HepG2 (cell line): Measurements from ENCODE around the gene DOCK10. TPM values are rescaled to one million over a fixed set of nuclear protein-coding genes. Genes with fewer than 3 reads are reported as not detected.

Experiments used
- ATAC-seq: fragments of 200-7000 bp; cut with Tn5 transposase; 3 replicates; pipeline ENCODE4 v1.9.1; 2020; ENCODE audit warnings: mild to moderate bottlenecking, moderate library complexity
- BruUV-seq: library from RNA; stranded (reverse); fragments of 400-500 nt; replicated peaks from 2 replicates; lab custom pipeline; 2021; lab: Mats Ljungman, UMichigan
- CTCF ChIA-PET: fragments of 300-600 bp; formaldehyde crosslinking; extraction: SDS; loops from one replicate; lab custom pipeline; 2021; ENCODE audit warnings: low total read pairs, inconsistent platforms, low intra/inter-chr PET ratio; lab: Yijun Ruan, JAX
- POLR2A ChIA-PET: fragments of 350-600 bp; sonication (Branson Sonifier 250); formaldehyde crosslinking; loops from one replicate; lab custom pipeline; 2020; ENCODE audit warnings: antibody characterized with exemption, inconsistent platforms; lab: Yijun Ruan, JAX
- DNase-seq: peaks from one replicate; pipeline ENCODE4 v3.0.0-alpha.2; 2015; ENCODE audit warnings: low spot score
- FAIRE-seq: peaks from 3 replicates; lab custom pipeline; 2011; peaks lifted over from hg19 to GRCh38; lab: Jason Lieb, UNC
- H2AFZ ChIP-seq: one replicate; pipeline ENCODE4 v1.6.1; 2011; ENCODE audit warnings: low read length, inconsistent platforms
- H3K27ac ChIP-seq: fragments of 300-600 bp; 3 replicates; pipeline ENCODE4 v1.8.0; 2011; ENCODE audit warnings: mixed run types, mild to moderate bottlenecking, mixed read lengths, low read length, inconsistent platforms; ENCODE audit not compliant: insufficient read depth; ENCODE audit errors: extremely low read length
- H3K27me3 ChIP-seq, 2 experiments: fragments of 200-600 bp in 1 of 2; 2 replicates in 1 of 2; 3 replicates in 1 of 2; pipeline versions ENCODE4 v1.6.0 to v1.8.0; 2011; ENCODE audit warnings: low read length in 2 of 2, mild to moderate bottlenecking in 2 of 2, moderate library complexity in 2 of 2, inconsistent platforms in 1 of 2; ENCODE audit not compliant: insufficient read depth in 2 of 2, control insufficient read depth in 1 of 2
- H3K36me3 ChIP-seq, 2 experiments: fragments of 200-600 bp in 1 of 2; replicated peaks in 1 of 2; 2 replicates in 1 of 2; 3 replicates in 1 of 2; pipeline versions ENCODE4 v1.5.1 to v1.8.0; 2011; ENCODE audit warnings: low read length in 2 of 2, inconsistent platforms in 1 of 2; ENCODE audit not compliant: insufficient read depth in 2 of 2, control insufficient read depth in 1 of 2
- H3K4me1 ChIP-seq: 2 replicates; pipeline ENCODE4 v1.5.1; 2012; ENCODE audit warnings: low read length, inconsistent platforms; ENCODE audit not compliant: insufficient read depth
- H3K4me2 ChIP-seq: 2 replicates; pipeline ENCODE4 v1.6.0; 2011; ENCODE audit warnings: low read depth, low read length, inconsistent platforms
- H3K4me3 ChIP-seq, 3 experiments: fragments of 200-600 bp in 1 of 3; sonication (generic), shearing (Covaris generic) in 1 of 3; replicated peaks in 1 of 3; 2 replicates each; pipeline ENCODE4 v1.5.1; 2011 to 2016; ENCODE audit warnings: low read length in 3 of 3, inconsistent platforms in 2 of 3, low read depth in 2 of 3, mild to moderate bottlenecking in 2 of 3, control low read depth in 1 of 3, mixed read lengths in 1 of 3; ENCODE audit not compliant: insufficient read depth in 1 of 3
- H3K79me2 ChIP-seq: one replicate; pipeline ENCODE4 v1.6.1; 2011; ENCODE audit warnings: low read length, inconsistent platforms; ENCODE audit not compliant: insufficient read depth
- H3K9ac ChIP-seq: 2 replicates; pipeline ENCODE4 v1.6.0; 2011; ENCODE audit warnings: mild to moderate bottlenecking, low read depth, low read length, inconsistent platforms; ENCODE audit not compliant: insufficient read depth
- H3K9me3 ChIP-seq: 2 replicates; pipeline ENCODE4 v1.5.1; 2012; ENCODE audit warnings: mild to moderate bottlenecking, low read length
- H4K20me1 ChIP-seq: 2 replicates; pipeline ENCODE4 v1.6.0; 2011; ENCODE audit warnings: inconsistent platforms, mild to moderate bottlenecking, low read length, moderate library complexity; ENCODE audit not compliant: insufficient read depth
- ATF1 ChIP-seq: IDR thresholded peaks from 2 replicates; pipeline ENCODE4 v1.6.1; 2016; ENCODE audit warnings: mild to moderate bottlenecking, control low read depth
- ELF4 ChIP-seq: sonication (generic); formaldehyde crosslinking; IDR thresholded peaks from 2 replicates; pipeline ENCODE4 v1.5.0; 2020; ENCODE audit warnings: missing genetic modification reagents, mild to moderate bottlenecking, moderate library complexity, borderline replicate concordance
- IRF2 ChIP-seq: IDR thresholded peaks from 2 replicates; pipeline ENCODE4 v1.6.1; 2018; ENCODE audit warnings: missing genetic modification reagents, missing compliant biosample characterization
- MTF2 ChIP-seq: sonication (generic); formaldehyde crosslinking; IDR thresholded peaks from 2 replicates; pipeline ENCODE4 v1.5.0; 2020; ENCODE audit warnings: missing genetic modification reagents, borderline replicate concordance
- PAXIP1 ChIP-seq: sonication (generic); formaldehyde crosslinking; conservative IDR thresholded peaks from 2 replicates; pipeline ENCODE4 v1.4.0; 2020; ENCODE audit warnings: mild to moderate bottlenecking, missing genetic modification reagents, moderate library complexity
- PHF5A ChIP-seq: IDR thresholded peaks from one replicate; pipeline ENCODE4 v1.6.1; 2018; ENCODE audit warnings: low read depth, missing genetic modification reagents; ENCODE audit not compliant: unreplicated experiment
- SPEN ChIP-seq: sonication (generic); formaldehyde crosslinking; IDR thresholded peaks from 2 replicates; pipeline ENCODE4 v1.5.1; 2020; ENCODE audit warnings: low read depth, mild to moderate bottlenecking, missing genetic modification reagents
- SRSF1 ChIP-seq: fragments of 200-400 bp; formaldehyde crosslinking; optimal IDR thresholded peaks from 2 replicates; pipeline ENCODE3; 2017; ENCODE audit warnings: mild to moderate bottlenecking, low read depth, low read length, moderate library complexity
- THAP7 ChIP-seq: sonication (generic); formaldehyde crosslinking; IDR thresholded peaks from 2 replicates; pipeline ENCODE4 v1.8.1; 2023; ENCODE audit warnings: mild to moderate bottlenecking, missing genetic modification reagents
- TSC22D2 ChIP-seq: sonication (generic); formaldehyde crosslinking; IDR thresholded peaks from 2 replicates; pipeline ENCODE4 v1.5.1; 2020; ENCODE audit warnings: missing genetic modification reagents, mild to moderate bottlenecking, borderline replicate concordance
- ZHX1 ChIP-seq: sonication (generic); formaldehyde crosslinking; IDR thresholded peaks from 2 replicates; pipeline ENCODE4 v1.8.1; 2022; ENCODE audit warnings: low read depth, mild to moderate bottlenecking, missing genetic modification reagents
- ZNF747 ChIP-seq: sonication (generic); formaldehyde crosslinking; IDR thresholded peaks from 2 replicates; pipeline ENCODE4 v1.8.1; 2023; ENCODE audit warnings: missing genetic modification reagents, mild to moderate bottlenecking, borderline replicate concordance
- WGBS: methylation state at CpG from one replicate; pipeline ENCODE4 v1.1.6; 2017; ENCODE audit warnings: low lambda C conversion rate; 5-methylcytosine and 5-hydroxymethylcytosine counted together
- in situ Hi-C: cut with HindIII; loops from 2 replicates; pipeline ENCODE4 v1.10.0; 2017; ENCODE audit warnings: low pct_unique_long_range_greater_than_20kb; ENCODE audit not compliant: extremely low pct_ligation_motif_present
- intact Hi-C: fragments of 100-400 bp; cut with micrococcal nuclease; formaldehyde crosslinking; loops from one replicate; pipeline ENCODE4 v1.10.0; 2022; ENCODE audit not compliant: unreplicated experiment
- polyA plus RNA-seq, 8 experiments: library from polyadenylated mRNA; depleted of rRNA in 3 of 8; stranded (reverse) in 7 of 8; unstranded in 1 of 8; fragments of >200 nt; fragmentation: Illumina TruSeq in 4 of 8; extraction: Trizol in 4 of 8; gene quantifications; 2 replicates each; pipeline versions ENCODE4 v1.2.1 to v1.2.3, GENCODE V29; 2011 to 2016; ENCODE audit warnings: low read depth in 4 of 8, missing spikeins in 1 of 8, mixed read lengths in 1 of 8; ENCODE audit not compliant: insufficient read depth in 1 of 8
- total RNA-seq, 5 experiments: library from RNA; depleted of rRNA; stranded (reverse); fragments of >200 nt; fragmentation: Illumina TruSeq; extraction: Trizol; gene quantifications; 2 replicates each; pipeline ENCODE4 v1.2.3, GENCODE V29; 2016; ENCODE audit warnings: low read depth in 1 of 5

The DOCK10 gene
- total and polyA plus RNA-seq, 2 of the 13 experiments (the other 11 are each of a cell fraction or from before 2014, with no cell fraction given): not detected

GRCh38 chr2:224983712-224984554 is 58.3 kb downstream of the DOCK10 start (continued):
- TF ChIP-seq ZNF747 (no peak), ELF4 (CRISPR knock-in tag) (no peak), ZHX1 (no peak), THAP7 (CRISPR knock-in tag) (no peak), SPEN (no peak)

GRCh38 chr2:224982910-224983711 is 59.2 kb downstream of the DOCK10 start:
- CTCF ChIA-PET: no interaction called here
- no peak for ATAC-seq
- no peak for TF ChIP-seq SRSF1
- no peak for TF ChIP-seq IRF2
- TF ChIP-seq MTF2 (CRISPR knock-in tag): no peak
- no peak for TF ChIP-seq PHF5A (CRISPR knock-in tag)
- no peak for TF ChIP-seq TSC22D2 (CRISPR knock-in tag)
- TF ChIP-seq PAXIP1: no peak
- TF ChIP-seq ATF1 (CRISPR knock-in tag): no peak

More at GRCh38 chr2:224982910-224983711, 59.2 kb downstream of the DOCK10 start:
- Histone ChIP-seq H2AFZ (no peak overlapping the region), H3K79me2 (no peaks in the 10 kb centered on the region), H3K4me3 (no peak overlapping the region), H4K20me1 (no peaks in the 10 kb centered on the region), H3K4me1 (no peaks in the 10 kb centered on the region), H3K9me3 (no peaks in the 10 kb centered on the region), H3K9ac (no peak overlapping the region), H3K4me2 (no peak overlapping the region), H3K27ac (no peak overlapping the region), H3K36me3 (no peaks in the 10 kb centered on the region), H3K27me3 (no peaks in the 10 kb centered on the region; a peak in 1 of 5 replicates)
- intact Hi-C loops (no loop called here), in situ Hi-C loops (no loop called here)
- FAIRE-seq (no peak), DNase-seq (no peak)
- BruUV-seq: no TSS peak
- WGBS: 31% methylated on average over 14 of the region's 14 CpGs
- POLR2A ChIA-PET: no interaction called here
